CD4-positive, alpha-beta T cell treated with Interleukin-17A for 4 hours (primary cell): ENCODE results near the gene BRPF3.

Source experiments
- DNase-seq: peaks from one replicate; pipeline ENCODE4 v3.0.0-alpha.2; 2020; ENCODE audit warnings: mixed read lengths

The BRPF3 gene

DNA sequence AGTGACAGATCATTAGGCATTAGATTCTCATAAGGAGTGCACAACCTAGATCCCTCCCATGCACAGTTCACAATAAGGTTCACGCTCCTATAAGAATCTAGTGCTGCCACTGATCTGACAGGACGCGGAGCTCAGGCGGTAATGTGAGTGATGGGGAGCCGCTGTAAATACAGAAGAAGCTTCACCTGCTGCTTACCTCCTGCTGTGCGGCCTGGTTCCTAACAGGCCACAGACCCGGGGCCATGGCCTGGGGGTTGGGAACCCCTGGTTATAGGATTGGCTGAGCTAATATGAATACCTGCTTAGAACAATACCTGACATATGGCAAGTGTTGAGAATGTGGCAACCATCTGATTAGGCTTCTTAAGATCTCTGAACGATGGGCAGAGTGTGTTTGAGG lies 75.7 kb downstream of the BRPF3 start:
- DNase-seq: no peak

DNA sequence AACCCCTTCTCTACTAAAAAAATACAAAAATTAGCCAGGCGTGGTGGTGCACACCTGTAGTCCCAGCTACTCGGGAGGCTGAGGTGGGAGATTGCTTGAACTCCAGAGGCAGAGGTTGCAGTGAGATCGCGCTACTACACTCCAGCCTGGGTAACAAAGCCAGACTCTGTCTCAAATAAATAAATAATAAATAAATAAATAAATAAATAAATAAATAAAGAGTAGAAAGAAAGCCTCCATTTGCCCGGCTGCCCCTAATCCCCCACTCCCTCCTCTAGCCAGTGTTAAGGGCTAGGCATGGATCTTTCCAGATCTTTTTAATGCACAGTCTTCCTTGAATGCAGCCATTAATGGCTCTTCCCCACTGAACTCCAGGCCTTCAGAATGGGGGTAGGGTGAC lies 76.5 kb downstream of the BRPF3 start:
- no peak for DNase-seq

DNA sequence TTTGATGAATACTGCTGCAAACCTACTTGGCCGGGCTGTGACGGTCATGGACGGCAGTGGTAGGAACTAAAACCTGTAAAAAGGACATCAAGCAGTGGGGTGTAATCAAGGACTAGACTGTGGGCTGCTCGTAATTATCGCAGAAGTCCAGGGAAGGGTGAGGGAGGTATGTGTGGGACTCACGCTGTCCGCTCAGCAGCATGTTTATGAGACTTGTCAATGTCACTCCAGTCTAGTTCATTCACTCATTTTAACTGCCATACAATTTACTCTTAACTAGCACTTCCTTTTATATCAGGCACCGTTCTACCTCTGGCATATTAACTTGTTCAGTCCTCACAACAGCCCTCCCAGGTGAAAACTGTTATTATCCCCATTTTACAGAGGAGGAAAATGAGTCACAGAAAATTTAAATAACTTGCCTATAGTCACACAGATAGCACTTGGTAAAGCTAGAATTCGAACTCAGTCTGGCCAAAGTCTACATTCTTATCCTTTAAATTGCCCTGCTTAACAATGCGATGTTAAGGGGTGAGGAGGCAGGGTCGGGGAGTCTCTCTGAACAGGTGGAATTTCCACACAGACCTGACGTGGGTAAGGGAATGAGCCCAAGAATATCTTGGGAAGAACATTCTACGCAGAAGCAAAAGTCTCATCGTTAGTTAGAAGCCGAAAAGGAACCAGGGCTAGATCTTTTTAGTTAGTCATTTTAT lies 77.4 kb downstream of the BRPF3 start:
- no peak for DNase-seq

DNA sequence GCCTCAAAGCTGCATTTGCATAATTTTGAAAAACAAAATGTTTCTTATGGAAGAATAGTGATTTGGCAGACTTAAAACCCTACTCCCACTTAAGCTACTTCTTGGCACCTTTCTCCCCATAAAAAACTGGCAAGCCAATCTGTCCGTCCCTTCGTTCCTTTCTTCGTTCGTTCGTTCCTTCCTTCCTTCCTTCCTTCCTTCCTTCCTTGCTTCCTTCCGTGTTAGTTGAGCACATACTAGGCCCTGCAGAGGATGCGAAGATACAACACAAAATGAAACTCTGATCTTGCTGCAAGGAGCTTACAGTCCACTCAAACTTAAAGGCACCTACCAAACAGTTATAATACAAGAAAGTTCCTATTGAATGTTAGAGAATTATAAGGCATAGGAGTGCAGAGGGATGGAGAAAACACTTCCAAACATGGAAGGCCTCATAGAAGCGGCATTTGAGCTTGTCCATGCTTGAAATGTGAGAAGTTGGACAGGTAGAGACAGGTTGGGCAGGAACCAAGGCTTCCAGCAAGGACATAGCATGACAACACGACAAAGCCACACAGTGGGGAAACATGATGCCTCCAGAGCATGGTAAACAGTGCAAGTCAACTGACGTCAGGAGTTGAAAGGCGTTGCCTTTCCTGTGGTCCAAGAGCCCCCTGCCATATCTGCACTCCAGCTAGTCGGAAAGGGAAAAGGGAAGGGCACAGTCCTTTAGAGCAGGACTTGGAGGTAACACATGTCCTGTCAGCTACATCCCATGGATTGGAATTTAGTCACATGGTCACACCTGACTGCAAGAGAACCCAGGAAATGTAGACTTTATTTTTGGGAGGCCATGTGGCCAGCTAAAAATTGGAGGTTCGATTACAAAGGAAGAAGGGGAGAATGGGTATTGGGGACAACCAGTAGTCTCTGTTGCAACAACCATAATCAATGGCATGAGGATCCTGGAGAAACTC lies 80.3 kb downstream of the BRPF3 start:
- no peak for DNase-seq

DNA sequence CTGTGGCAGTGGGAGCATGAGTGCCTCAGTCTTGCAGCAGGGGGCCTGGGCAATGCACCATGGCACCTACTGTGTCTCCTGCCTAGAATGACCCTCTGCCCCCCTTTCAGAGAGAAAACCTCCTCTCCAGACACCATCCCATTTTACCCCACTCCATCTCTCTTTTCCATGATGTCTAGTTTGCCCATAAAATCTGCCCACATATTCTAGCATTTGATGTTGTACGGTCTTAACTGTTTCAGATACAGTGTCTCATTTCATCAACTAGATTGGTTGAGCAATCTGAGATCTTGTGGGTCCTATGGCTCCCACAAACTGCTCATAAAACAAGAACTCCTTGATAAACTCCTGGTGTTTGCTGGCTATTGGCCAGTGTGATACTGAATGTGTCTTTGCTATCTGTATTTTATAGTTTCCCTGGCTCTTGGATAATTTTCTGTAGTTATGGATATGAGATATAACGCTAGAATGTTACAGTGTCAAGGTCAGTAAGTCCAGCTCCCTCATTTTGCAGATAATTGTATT lies 81.5 kb downstream of the BRPF3 start:
- DNase-seq: no peak

DNA sequence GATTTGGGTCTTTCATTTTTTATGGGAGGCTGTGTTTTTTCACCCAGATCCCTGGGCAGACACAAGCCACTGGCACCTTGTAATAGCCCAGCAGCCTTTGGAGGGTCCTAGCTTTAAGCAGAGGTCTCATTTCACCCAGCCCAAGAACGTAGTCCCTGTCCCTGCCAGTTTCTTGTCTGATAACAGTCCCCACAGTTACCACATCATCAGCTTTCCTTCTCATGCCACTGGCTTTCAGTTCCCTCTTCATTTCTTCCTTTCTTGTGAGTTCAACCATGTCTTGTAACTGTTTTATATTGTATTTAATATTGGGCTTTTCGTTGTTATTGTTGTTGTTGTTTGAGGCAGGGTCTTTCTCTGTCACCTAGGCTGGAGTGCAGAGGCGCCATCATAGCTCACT lies 83.9 kb downstream of the BRPF3 start:
- no peak for DNase-seq

DNA sequence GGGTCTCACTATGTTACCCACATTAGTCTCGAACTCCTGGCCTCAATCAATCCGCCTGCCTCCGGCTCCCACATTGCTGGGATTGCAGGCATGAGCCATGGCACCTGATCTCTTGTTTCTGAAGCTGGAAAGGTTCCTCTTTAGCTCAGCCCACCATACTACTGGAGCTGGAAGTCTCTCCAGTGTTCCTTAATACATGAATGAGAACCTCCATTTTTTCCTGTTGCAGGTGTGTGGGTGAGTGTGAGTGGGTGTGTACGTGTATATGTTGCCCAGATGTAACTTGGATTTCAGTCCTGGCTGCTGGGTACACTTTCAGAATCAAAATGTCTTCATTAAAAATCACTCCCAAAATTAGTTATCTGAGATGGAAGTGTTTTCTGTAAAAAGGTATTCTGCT lies 84.4 kb downstream of the BRPF3 start:
- DNase-seq: no peak
